Muscle of back (tissue), 11 donors: Measurements from ENCODE around the gene SLC4A7. TPM values are rescaled to one million over a fixed set of nuclear protein-coding genes. Genes with fewer than 3 reads are reported as not detected.

Experiments used
- DNase-seq, 3 donors: peaks; one replicate each; pipeline versions ENCODE4 v3.0.0 to v3.0.0-alpha.2; 2013
- polyA plus RNA-seq, 10 donors: library from polyadenylated mRNA; unstranded; fragments of 120-200 nt; gene quantifications; one replicate each; pipeline ENCODE4 v1.2.1, GENCODE V29; 2013; ENCODE audit not compliant: insufficient read length in 10 of 10

SLC4A7 gene
- polyA plus RNA-seq, 10 donors: 9.8 to 19.5 (median 14.0) TPM

DNA sequence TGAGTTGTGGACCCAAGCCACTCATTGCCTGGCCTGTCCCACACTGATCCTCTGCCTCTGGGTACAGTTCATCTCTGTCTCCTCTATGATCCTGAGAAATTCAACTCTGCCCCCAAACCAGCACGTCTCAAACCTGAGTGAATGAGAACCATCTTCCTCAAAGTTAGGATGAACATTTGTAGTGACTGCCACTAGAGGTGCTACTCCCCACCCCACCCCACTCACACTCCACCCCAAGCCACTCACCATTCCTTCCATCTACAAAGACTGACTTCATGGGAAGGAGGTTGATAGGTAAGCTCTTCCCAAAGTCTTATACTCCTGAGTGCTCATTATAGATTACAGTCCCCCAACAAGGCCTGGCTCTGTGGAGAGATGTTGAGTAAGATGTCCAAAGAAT lies 158.8 kb downstream of the SLC4A7 start:
- no peak for DNase-seq

DNA sequence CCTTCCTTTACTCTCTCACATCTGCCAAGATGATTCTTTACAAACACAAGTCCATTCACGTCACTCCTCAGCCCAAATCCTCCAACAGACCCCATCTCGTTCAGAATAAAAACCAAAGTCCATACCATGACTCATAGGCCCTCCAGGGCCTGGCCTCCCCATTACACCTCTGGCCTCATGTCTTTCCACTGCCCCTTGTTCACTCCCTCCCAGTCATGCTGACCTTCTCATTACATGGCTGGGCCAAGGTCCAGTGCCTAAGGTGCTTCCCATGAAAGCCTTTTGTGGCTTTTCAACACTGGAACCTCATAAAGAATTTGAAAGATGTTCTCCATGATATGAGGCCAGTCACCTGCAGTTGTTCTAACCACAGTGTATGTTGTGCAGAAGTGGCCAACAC lies 159.5 kb downstream of the SLC4A7 start:
- DNase-seq: no peak

DNA sequence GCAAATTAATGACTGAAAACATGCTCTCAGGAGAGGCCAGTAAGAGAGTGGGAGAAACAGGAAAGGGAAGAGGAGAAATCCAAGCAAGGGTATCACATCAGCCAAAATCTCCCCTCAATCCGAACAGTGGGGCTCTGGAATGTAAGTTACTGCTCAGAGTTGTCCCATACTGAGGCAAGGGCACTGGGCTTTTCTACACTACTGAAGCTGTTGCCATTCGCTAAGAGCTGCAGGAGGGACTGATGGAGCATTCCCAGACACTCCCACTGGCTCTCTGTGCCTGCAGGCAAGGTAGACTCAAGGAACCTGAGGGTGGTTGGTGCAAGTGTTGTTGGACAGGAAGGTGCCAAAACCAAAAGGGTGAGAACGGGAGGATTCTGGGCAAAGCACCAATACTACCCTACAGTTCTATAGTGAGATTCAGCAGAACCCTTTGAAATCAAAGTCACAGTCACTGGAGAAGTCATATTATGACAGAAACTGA lies 161.1 kb downstream of the SLC4A7 start:
- no peak for DNase-seq

Other genes starting within 250 kb of the SLC4A7 start
- 1 to 10 TPM; 1.7 to 7.6 (median 3.5) TPM for gene NEK10, start 115.0 kb downstream of the SLC4A7 start, polyA plus RNA-seq
- under 1 TPM in 9 of 10 donors, not detected in 1; 0.11 to 0.56 (median 0.34) TPM for gene EOMES, start 237.9 kb upstream of the SLC4A7 start, polyA plus RNA-seq